HG03469 (cell line): ENCODE results near the gene SCNN1B.
"Not testable (repeated sequence)": the region's sequence is repeated elsewhere in the genome, so short reads cannot be mapped to it uniquely, and the experiment has no call there.

Experiments
- ATAC-seq: cut with Tn5 transposase; IDR thresholded peaks from one replicate; pipeline ENCODE4 v1.9.1; 2021; ENCODE audit warnings: mild to moderate bottlenecking, moderate library complexity, moderate number of reproducible peaks; ENCODE audit not compliant: unreplicated experiment

Gene SCNN1B

GRCh38 chr16:23377071-23377931, 75.2 kb downstream of the SCNN1B start:
- ATAC-seq = no peak

GRCh38 chr16:23378256-23378655, 76.2 kb downstream of the SCNN1B start:
- no peak for ATAC-seq

GRCh38 chr16:23378921-23379320, 76.8 kb downstream of the SCNN1B start:
- no peak for ATAC-seq

- no peak for ATAC-seq
Measured at GRCh38 chr16:23379707-23380106, 77.6 kb downstream of the SCNN1B start.

- ATAC-seq = no peak
Measured at GRCh38 chr16:23380501-23380951, 78.4 kb downstream of the SCNN1B start.

- not testable (repeated sequence) for ATAC-seq
Measured at GRCh38 chr16:23381702-23382101, 79.6 kb downstream of the SCNN1B start.

GRCh38 chr16:23382279-23382678, 80.2 kb downstream of the SCNN1B start:
- no peak for ATAC-seq

GRCh38 chr16:23383881-23384280, 81.8 kb downstream of the SCNN1B start:
- no peak for ATAC-seq

- no peak for ATAC-seq
Measured at GRCh38 chr16:23384878-23385277, 82.8 kb downstream of the SCNN1B start.

- ATAC-seq = no peak
Measured at GRCh38 chr16:23385441-23385840, 83.3 kb downstream of the SCNN1B start.

GRCh38 chr16:23387666-23388065, 85.6 kb downstream of the SCNN1B start:
- ATAC-seq = no peak

GRCh38 chr16:23388786-23389185, 86.7 kb downstream of the SCNN1B start:
- ATAC-seq = no peak

- ATAC-seq = no peak
Measured at GRCh38 chr16:23389201-23389600, 87.1 kb downstream of the SCNN1B start.

GRCh38 chr16:23389936-23390335, 87.8 kb downstream of the SCNN1B start:
- not testable (repeated sequence) for ATAC-seq

GRCh38 chr16:23391381-23392222, 89.5 kb downstream of the SCNN1B start:
- ATAC-seq = no peak

- ATAC-seq = no peak
Measured at GRCh38 chr16:23392223-23392600, 90.1 kb downstream of the SCNN1B start.

- no peak for ATAC-seq
Measured at GRCh38 chr16:23394141-23394831, 92.2 kb downstream of the SCNN1B start.

- no peak for ATAC-seq
Measured at GRCh38 chr16:23395732-23396131, 93.6 kb downstream of the SCNN1B start.

- no peak for ATAC-seq
Measured at GRCh38 chr16:23397464-23397863, 95.4 kb downstream of the SCNN1B start.

- no peak for ATAC-seq
Measured at GRCh38 chr16:23398987-23399805, 97.1 kb downstream of the SCNN1B start.
